ENCODE data around the gene CCR5AS.

The CCR5AS gene

GRCh38 chr3:46386205-46386604, 20.7 kb downstream of the CCR5AS start:
- no peak overlapping the region for H3K4me3 ChIP-seq (ENCODE audit: low read length)
- TF ChIP-seq ZNF274 (IDR thresholded peaks at IDR 0.05; ENCODE audit: low read depth, low read length) = no peak

- TF ChIP-seq ZNF274 (IDR thresholded peaks at IDR 0.05; ENCODE audit: low read depth, low read length) = no peak
- no peak overlapping the region; the same call in 1 of the 2 replicates for H3K4me3 ChIP-seq (ENCODE audit: low read length)
Measured at GRCh38 chr3:46383951-46384330, 22.9 kb downstream of the CCR5AS start.

GRCh38 chr3:46383211-46383950, 23.5 kb downstream of the CCR5AS start:
- no peak for TF ChIP-seq ZNF274 (IDR thresholded peaks at IDR 0.05; ENCODE audit: low read depth, low read length)
- H3K4me3 ChIP-seq (ENCODE audit: low read length) = no peak overlapping the region; the same call in 1 of the 2 replicates

- H3K4me3 ChIP-seq (ENCODE audit: low read length) = no peak overlapping the region
- TF ChIP-seq ZNF274 (IDR thresholded peaks at IDR 0.05; ENCODE audit: low read depth, low read length) = no peak
Measured at GRCh38 chr3:46381625-46382024, 25.2 kb downstream of the CCR5AS start.

GRCh38 chr3:46380471-46381221, 26.2 kb downstream of the CCR5AS start:
- no peak for TF ChIP-seq ZNF274 (IDR thresholded peaks at IDR 0.05; ENCODE audit: low read depth, low read length)
- no peak overlapping the region for H3K4me3 ChIP-seq (ENCODE audit: low read length)

- no peak for TF ChIP-seq ZNF274 (IDR thresholded peaks at IDR 0.05; ENCODE audit: low read depth, low read length)
- H3K4me3 ChIP-seq (ENCODE audit: low read length) = no peak overlapping the region
Measured at GRCh38 chr3:46378426-46378942, 28.4 kb downstream of the CCR5AS start.

GRCh38 chr3:46375814-46376213, 31.1 kb downstream of the CCR5AS start:
- TF ChIP-seq ZNF274 (IDR thresholded peaks at IDR 0.05; ENCODE audit: low read depth, low read length) = no peak
- H3K4me3 ChIP-seq (ENCODE audit: low read length) = no peak overlapping the region

GRCh38 chr3:46375218-46375617, 31.6 kb downstream of the CCR5AS start:
- no peak overlapping the region for H3K4me3 ChIP-seq (ENCODE audit: low read length)

GRCh38 chr3:46374755-46375154, 32.1 kb downstream of the CCR5AS start:
- no peak for TF ChIP-seq ZNF274 (IDR thresholded peaks at IDR 0.05; ENCODE audit: low read depth, low read length)
- H3K4me3 ChIP-seq (ENCODE audit: low read length) = no peak overlapping the region

More at GRCh38 chr3:46375218-46375617, 31.6 kb downstream of the CCR5AS start:
- no peak for TF ChIP-seq ZNF274 (IDR thresholded peaks at IDR 0.05; ENCODE audit: low read depth, low read length)

GRCh38 chr3:46372492-46373359, 34.1 kb downstream of the CCR5AS start:
- TF ChIP-seq ZNF274 (IDR thresholded peaks at IDR 0.05; ENCODE audit: low read depth, low read length) = no peak
- no peak overlapping the region for H3K4me3 ChIP-seq (ENCODE audit: low read length)

GRCh38 chr3:46371519-46372340, 35.1 kb downstream of the CCR5AS start:
- H3K4me3 ChIP-seq (ENCODE audit: low read length) = no peak overlapping the region
- no peak for TF ChIP-seq ZNF274 (IDR thresholded peaks at IDR 0.05; ENCODE audit: low read depth, low read length)

- H3K4me3 ChIP-seq (ENCODE audit: low read length) = no peak within 1 kb of the TSS
- TF ChIP-seq ZNF274 (IDR thresholded peaks at IDR 0.05; ENCODE audit: low read depth, low read length) = no peak
Measured at GRCh38 chr3:46370839-46371518, 35.9 kb downstream of the CCR5AS start, which contains the start of gene CCR5. Gene CCR5, plus strand, starts transcription at chr3:46370946. Its CDS starts 1,957 bp downstream, at chr3:46372903.
